ENCODE results near the gene KIRREL2.
"Not testable (repeated sequence)": the region's sequence is repeated elsewhere in the genome, so short reads cannot be mapped to it uniquely, and the experiment has no call there.

KIRREL2 gene

GRCh38 chr19:35856546-35857149 lies at the start of gene KIRREL2:
TSS of gene KIRREL2 (plus strand) at chr19:35856911. CDS start at chr19:35857120, 209 bp downstream.
- no peak for FAIRE-seq

- FAIRE-seq: no peak
These were observed 49.1 kb upstream of the KIRREL2 start for GRCh38 chr19:35807633-35808032.

GRCh38 chr19:35811317-35812219 lies 45.1 kb upstream of the KIRREL2 start:
- FAIRE-seq: no peak

GRCh38 chr19:35812220-35813042 lies 44.3 kb upstream of the KIRREL2 start, which contains the start of gene PRODH2:
TSS of gene PRODH2 (minus strand) at chr19:35812845. CDS start at chr19:35812805, 40 bp downstream.
- no peak for FAIRE-seq

GRCh38 chr19:35813043-35813890 lies 43.4 kb upstream of the KIRREL2 start:
- no peak for FAIRE-seq

GRCh38 chr19:35816262-35816661 lies 40.4 kb upstream of the KIRREL2 start:
- FAIRE-seq: no peak

- FAIRE-seq: no peak
These were observed 39.9 kb upstream of the KIRREL2 start for GRCh38 chr19:35816846-35817245.

- FAIRE-seq: no peak
These were observed 38.3 kb upstream of the KIRREL2 start for GRCh38 chr19:35818445-35818844.

- FAIRE-seq: no peak
These were observed 34.1 kb upstream of the KIRREL2 start for GRCh38 chr19:35822579-35822978.

- FAIRE-seq: peak; percentile 48
These were observed 32.6 kb upstream of the KIRREL2 start for GRCh38 chr19:35824150-35824549.

- no peak for FAIRE-seq
These were observed 27.9 kb upstream of the KIRREL2 start for GRCh38 chr19:35828692-35829301.

GRCh38 chr19:35830986-35831385 lies 25.7 kb upstream of the KIRREL2 start:
- FAIRE-seq: no peak

GRCh38 chr19:35832054-35832453 lies 24.7 kb upstream of the KIRREL2 start:
- no peak for FAIRE-seq

GRCh38 chr19:35833972-35834371 lies 22.7 kb upstream of the KIRREL2 start:
- no peak for FAIRE-seq

GRCh38 chr19:35836096-35836495 lies 20.6 kb upstream of the KIRREL2 start:
- not testable (repeated sequence) for FAIRE-seq

GRCh38 chr19:35841961-35842595 lies 14.6 kb upstream of the KIRREL2 start:
- FAIRE-seq: no peak

GRCh38 chr19:35842666-35843272 lies 13.9 kb upstream of the KIRREL2 start:
- no peak for FAIRE-seq

GRCh38 chr19:35843676-35844481 lies 12.8 kb upstream of the KIRREL2 start:
- no peak for FAIRE-seq

GRCh38 chr19:35844482-35845214 lies 12.1 kb upstream of the KIRREL2 start:
- no peak for FAIRE-seq

All from A204.1 (cell line).